Measurements from ENCODE around the gene AJUBA.
"Not testable (repeated sequence)": the region's sequence is repeated elsewhere in the genome, so short reads cannot be mapped to it uniquely, and the experiment has no call there.

The AJUBA gene

GRCh38 chr14:22982477-22983245 lies at the start of gene AJUBA:
Gene AJUBA (minus strand): TSS chr14:22982551. CDS start chr14:22982266, 285 bp downstream.
- peak; percentile 97 for DNase-seq (ENCODE audit: low read depth, low spot score)

GRCh38 chr14:23030936-23031335 lies 48.6 kb upstream of the AJUBA start:
- no peak for DNase-seq (ENCODE audit: low read depth, low spot score)

- DNase-seq (ENCODE audit: low read depth, low spot score) = no peak
These were observed 46.4 kb upstream of the AJUBA start for GRCh38 chr14:23028799-23029198.

- no peak for DNase-seq (ENCODE audit: low read depth, low spot score)
These were observed 42.9 kb upstream of the AJUBA start for GRCh38 chr14:23025151-23025814.

- DNase-seq (ENCODE audit: low read depth, low spot score) = no peak
These were observed 42.3 kb upstream of the AJUBA start for GRCh38 chr14:23024612-23025075.

- DNase-seq (ENCODE audit: low read depth, low spot score) = no peak
These were observed 41.4 kb upstream of the AJUBA start for GRCh38 chr14:23023795-23024152.

GRCh38 chr14:23023022-23023794 lies 40.9 kb upstream of the AJUBA start:
- DNase-seq (ENCODE audit: low read depth, low spot score) = no peak

- DNase-seq (ENCODE audit: low read depth, low spot score) = no peak
These were observed 39.6 kb upstream of the AJUBA start for GRCh38 chr14:23021889-23022442.

GRCh38 chr14:23021434-23021833 lies 39.1 kb upstream of the AJUBA start:
- DNase-seq (ENCODE audit: low read depth, low spot score) = no peak

- no peak for DNase-seq (ENCODE audit: low read depth, low spot score)
These were observed 38.1 kb upstream of the AJUBA start for GRCh38 chr14:23020143-23021128.

- DNase-seq (ENCODE audit: low read depth, low spot score) = no peak
These were observed 35.8 kb upstream of the AJUBA start for GRCh38 chr14:23018107-23018506.

GRCh38 chr14:23017091-23017490 lies 34.7 kb upstream of the AJUBA start:
- no peak for DNase-seq (ENCODE audit: low read depth, low spot score)

GRCh38 chr14:23015618-23016017 lies 33.3 kb upstream of the AJUBA start:
- no peak for DNase-seq (ENCODE audit: low read depth, low spot score)

- DNase-seq (ENCODE audit: low read depth, low spot score) = not testable (repeated sequence)
These were observed 31.4 kb upstream of the AJUBA start for GRCh38 chr14:23013749-23014054.

GRCh38 chr14:23013054-23013748 lies 30.9 kb upstream of the AJUBA start:
- DNase-seq (ENCODE audit: low read depth, low spot score) = no peak

GRCh38 chr14:23009939-23010726 lies 27.8 kb upstream of the AJUBA start, which contains the start of gene C14orf93:
Gene C14orf93 (minus strand): TSS chr14:23010143. CDS start chr14:22999023, 11,120 bp downstream.
- peak; percentile 85 for DNase-seq (ENCODE audit: low read depth, low spot score)

GRCh38 chr14:23009483-23009938 lies 27.2 kb upstream of the AJUBA start:
- no peak for DNase-seq (ENCODE audit: low read depth, low spot score)

GRCh38 chr14:23008831-23009230 lies 26.5 kb upstream of the AJUBA start:
- DNase-seq (ENCODE audit: low read depth, low spot score) = no peak

All from astrocyte of the hippocampus (primary cell).